ENCODE measurements around the gene CHRDL2.

CHRDL2 gene

GRCh38 chr11:74743640-74744039, 12.4 kb upstream of the CHRDL2 start:
- Mint-ChIP-seq H3K27me3 (ENCODE audit: low read depth) (peaks cover 4% of the 10 kb centered on the region), H3K4me3 (no peak overlapping the region), H3K27ac (no peak overlapping the region), H3K9me3 (peaks cover 3% of the 10 kb centered on the region), H3K4me1 (peaks cover 12% of the 10 kb centered on the region), H3K36me3 (ENCODE audit: low read depth) (no peaks in the 10 kb centered on the region)
- no peak for TF ChIP-seq CTCF (IDR thresholded peaks at IDR 0.05; ENCODE audit: unreplicated experiment in 3 of 3)

GRCh38 chr11:74742070-74742469, 10.8 kb upstream of the CHRDL2 start:
- H3K9me3 Mint-ChIP-seq: peaks cover 3% of the 10 kb centered on the region
- no peaks in the 10 kb centered on the region for H3K4me1 Mint-ChIP-seq
- TF ChIP-seq CTCF (IDR thresholded peaks at IDR 0.05; ENCODE audit: unreplicated experiment in 3 of 3): no peak
- no peaks in the 10 kb centered on the region for H3K36me3 Mint-ChIP-seq (ENCODE audit: low read depth)
- H3K4me3 Mint-ChIP-seq: no peak overlapping the region
- no peak overlapping the region for H3K27ac Mint-ChIP-seq
- peaks cover 4% of the 10 kb centered on the region for H3K27me3 Mint-ChIP-seq (ENCODE audit: low read depth)

- Mint-ChIP-seq H3K4me1 (peaks cover 7% of the 10 kb centered on the region), H3K27me3 (ENCODE audit: low read depth) (peaks cover 12% of the 10 kb centered on the region), H3K9me3 (peaks cover 3% of the 10 kb centered on the region), H3K36me3 (ENCODE audit: low read depth) (no peaks in the 10 kb centered on the region), H3K27ac (no peak overlapping the region), H3K4me3 (no peak overlapping the region)
- TF ChIP-seq CTCF (IDR thresholded peaks at IDR 0.05; ENCODE audit: unreplicated experiment in 3 of 3): peak; percentile 70 to 78 (median 77)
These were observed 8.5 kb upstream of the CHRDL2 start for GRCh38 chr11:74739546-74740270.

- Mint-ChIP-seq H3K27me3 (ENCODE audit: low read depth) (peaks cover 42% of the 10 kb centered on the region), H3K9me3 (peaks cover 3% of the 10 kb centered on the region)
These were observed 4.8 kb upstream of the CHRDL2 start for GRCh38 chr11:74736031-74736430.

GRCh38 chr11:74735365-74735928, 4.2 kb upstream of the CHRDL2 start:
- no peak overlapping the region for H3K27ac Mint-ChIP-seq
- peaks cover 11% of the 10 kb centered on the region for H3K4me1 Mint-ChIP-seq
- H3K4me3 Mint-ChIP-seq: no peak overlapping the region
- H3K27me3 Mint-ChIP-seq (ENCODE audit: low read depth): peaks cover 48% of the 10 kb centered on the region
- TF ChIP-seq CTCF (IDR thresholded peaks at IDR 0.05; ENCODE audit: unreplicated experiment in 3 of 3): no peak
- peaks cover 3% of the 10 kb centered on the region for H3K9me3 Mint-ChIP-seq
- no peaks in the 10 kb centered on the region for H3K36me3 Mint-ChIP-seq (ENCODE audit: low read depth)

More at GRCh38 chr11:74736031-74736430, 4.8 kb upstream of the CHRDL2 start:
- H3K4me1 Mint-ChIP-seq: peaks cover 11% of the 10 kb centered on the region
- no peak for TF ChIP-seq CTCF (IDR thresholded peaks at IDR 0.05; ENCODE audit: unreplicated experiment in 3 of 3)
- no peak overlapping the region for H3K4me3 Mint-ChIP-seq
- no peaks in the 10 kb centered on the region for H3K36me3 Mint-ChIP-seq (ENCODE audit: low read depth)
- H3K27ac Mint-ChIP-seq: no peak overlapping the region

- no peaks in the 10 kb centered on the region for H3K36me3 Mint-ChIP-seq (ENCODE audit: low read depth)
- H3K9me3 Mint-ChIP-seq: no peaks in the 10 kb centered on the region
- peaks cover 11% of the 10 kb centered on the region for H3K4me1 Mint-ChIP-seq
- peaks cover 53% of the 10 kb centered on the region for H3K27me3 Mint-ChIP-seq (ENCODE audit: low read depth)
- no peak for TF ChIP-seq CTCF (IDR thresholded peaks at IDR 0.05; ENCODE audit: unreplicated experiment in 3 of 3)
- H3K27ac Mint-ChIP-seq: no peak overlapping the region
- H3K4me3 Mint-ChIP-seq: peak overlapping the region in 2 of 3 experiments; percentile 21 to 29
These were observed 3.3 kb upstream of the CHRDL2 start for GRCh38 chr11:74734559-74734925.

Measured in nephron (organoid).